Measurements from ENCODE around the gene EFHC1.
"Not testable (repeated sequence)": the region's sequence is repeated elsewhere in the genome, so short reads cannot be mapped to it uniquely, and the experiment has no call there.

The EFHC1 gene

DNA sequence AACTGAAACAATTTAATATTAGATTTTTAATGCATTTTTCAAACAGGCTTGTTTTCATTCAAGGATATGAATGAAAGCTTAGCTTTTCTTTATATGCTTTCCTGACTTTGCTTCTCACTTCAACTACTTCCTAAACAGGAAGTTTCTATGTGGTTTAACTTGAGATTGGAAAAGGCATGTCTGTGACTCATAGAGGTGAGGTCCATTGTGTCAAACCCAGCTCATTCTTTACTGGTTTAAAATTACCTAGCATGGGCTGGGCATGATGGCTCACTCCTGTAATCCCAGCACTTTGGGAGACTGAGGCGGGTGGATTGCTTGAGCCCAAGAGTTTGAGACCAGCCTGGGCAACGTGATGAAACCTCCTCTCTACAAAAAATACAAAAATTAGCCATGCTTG lies 34.4 kb downstream of the EFHC1 start:
- DNase-seq = no peak

DNA sequence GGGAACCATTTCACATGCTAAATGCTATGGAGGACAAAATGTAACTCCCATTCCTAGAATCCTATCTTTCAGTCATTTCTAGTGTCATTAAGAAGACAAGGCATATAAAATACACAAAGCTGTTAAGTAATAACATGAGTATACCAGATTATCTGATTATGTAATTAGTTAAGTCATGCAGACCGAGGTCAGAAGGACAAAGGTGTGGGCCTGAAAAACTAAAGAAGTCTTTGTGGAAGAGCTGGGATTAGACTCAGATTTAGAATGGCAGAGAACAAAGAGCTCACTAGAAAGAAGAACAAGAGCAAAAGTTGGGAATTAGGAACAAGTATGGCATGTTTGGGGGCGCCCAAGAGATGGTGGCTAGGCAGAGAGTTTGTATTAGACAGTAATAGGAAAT lies 37.0 kb downstream of the EFHC1 start:
- DNase-seq = no peak

GRCh38 chr6:52461194-52461593 lies 41.1 kb downstream of the EFHC1 start:
- DNase-seq = not testable (repeated sequence)

DNA sequence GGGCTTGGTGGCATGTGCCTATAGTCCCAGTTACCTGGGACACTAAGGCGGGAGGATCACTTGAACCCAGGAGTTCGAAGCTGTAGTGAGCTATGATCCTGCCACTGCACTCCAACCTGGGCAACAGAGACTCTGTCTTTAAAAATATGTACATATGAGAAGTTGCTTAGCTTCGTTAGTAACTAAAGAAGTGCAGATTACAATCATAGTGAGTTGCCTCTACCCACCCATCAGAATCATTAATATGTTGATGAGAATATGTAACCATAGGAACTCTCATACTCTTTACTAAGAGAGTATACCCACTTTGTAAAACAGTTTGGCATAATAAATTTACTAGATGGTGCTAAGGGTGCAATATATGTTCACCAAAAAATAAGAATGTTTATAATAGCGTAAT lies 54.0 kb downstream of the EFHC1 start:
- DNase-seq = no peak

- no peak for DNase-seq
Observed at GRCh38 chr6:52475307-52475706, 55.2 kb downstream of the EFHC1 start.

DNA sequence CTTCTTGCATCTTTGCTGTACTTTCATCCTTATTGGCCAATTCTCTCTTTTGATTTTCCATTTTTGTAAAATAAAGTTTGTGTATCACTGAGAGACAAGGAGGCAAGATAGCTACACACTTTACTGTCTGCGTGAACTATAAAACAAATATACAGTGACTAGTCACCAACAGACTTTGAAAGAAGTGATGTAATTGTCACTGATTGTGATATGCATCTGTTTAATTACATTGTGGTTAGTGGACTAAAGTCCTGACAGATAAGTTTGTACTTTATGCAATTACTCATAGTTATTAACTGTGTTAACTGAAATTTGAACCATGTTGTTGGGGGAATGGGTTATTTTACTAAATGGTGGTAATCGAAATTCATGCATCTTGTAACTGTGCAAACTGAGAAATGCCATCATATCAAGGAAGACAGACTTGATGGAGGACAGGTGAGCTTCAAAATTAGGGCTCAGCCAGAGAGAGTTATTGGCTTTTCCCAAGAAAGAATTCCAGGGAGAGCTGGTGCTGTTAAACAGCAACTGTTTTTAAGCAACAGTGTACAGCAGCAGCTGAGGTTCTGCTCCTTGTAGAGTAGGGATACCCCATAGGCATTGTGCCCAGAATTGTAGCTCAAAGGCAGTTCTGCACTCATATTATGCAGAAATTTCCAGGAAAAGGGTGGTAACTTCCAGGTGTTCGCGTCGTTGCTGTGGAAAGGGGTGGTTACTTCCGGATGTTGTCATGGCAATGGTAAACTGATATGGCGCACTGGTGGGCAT lies 62.9 kb downstream of the EFHC1 start:
- no peak for DNase-seq

DNA sequence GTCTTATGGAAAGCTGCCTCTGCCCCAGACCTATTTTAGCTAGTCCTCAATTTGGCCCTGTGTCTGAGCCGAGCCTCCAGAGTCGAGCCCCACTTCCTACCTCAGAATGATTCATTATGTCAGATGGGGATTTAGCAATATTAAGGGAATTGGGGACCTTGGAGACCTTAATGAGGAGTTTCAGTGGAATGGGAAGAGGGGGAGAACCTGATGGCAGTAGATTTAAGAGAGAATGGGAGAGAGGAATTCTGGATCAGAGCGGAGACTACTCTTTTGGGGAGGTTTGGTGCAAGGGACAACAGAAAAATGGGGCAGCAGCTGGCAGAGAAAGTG lies 63.5 kb downstream of the EFHC1 start:
- no peak for DNase-seq

- no peak for DNase-seq
Observed at GRCh38 chr6:52489881-52490280, 69.7 kb downstream of the EFHC1 start.

DNA sequence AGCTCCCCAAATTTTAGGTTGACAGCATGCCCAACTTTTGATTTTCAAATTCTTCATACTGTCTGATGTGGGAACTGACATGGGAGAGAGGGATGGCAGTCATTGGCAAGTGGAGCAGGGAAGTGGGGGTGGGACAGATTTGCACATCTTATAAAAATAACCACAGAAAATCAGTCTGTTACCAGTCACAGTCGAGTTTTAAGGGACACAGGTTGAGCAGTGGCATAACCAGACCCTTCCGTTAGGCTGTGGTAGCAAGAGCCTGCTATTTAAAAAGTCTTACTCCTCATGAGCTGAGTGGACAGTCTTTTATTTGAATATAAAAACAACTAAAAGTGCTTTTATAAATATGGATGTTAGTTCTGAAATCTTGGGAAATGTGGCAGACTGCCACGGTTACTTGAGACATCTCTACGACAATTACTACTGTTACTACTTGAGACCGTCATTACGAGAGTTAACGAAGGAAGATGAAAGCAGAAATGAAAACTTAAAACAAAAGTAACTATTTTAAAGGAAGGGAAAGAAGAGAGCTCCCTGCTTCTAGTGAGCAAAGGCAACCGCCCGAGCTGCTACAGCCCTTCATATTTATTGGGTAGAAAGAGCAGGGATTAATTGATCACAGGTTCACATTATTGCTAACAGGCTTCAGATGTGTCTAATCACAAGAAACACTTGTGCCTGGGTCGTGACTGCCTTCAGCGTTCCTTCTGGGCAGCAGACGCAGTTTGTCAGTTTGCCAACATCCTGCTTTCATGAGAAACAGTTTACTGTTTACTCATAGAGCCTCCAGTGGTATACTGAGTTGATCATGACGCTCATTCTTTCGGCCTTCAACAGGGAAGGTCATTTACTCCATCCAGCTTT lies 71.3 kb downstream of the EFHC1 start:
- DNase-seq = no peak

DNA sequence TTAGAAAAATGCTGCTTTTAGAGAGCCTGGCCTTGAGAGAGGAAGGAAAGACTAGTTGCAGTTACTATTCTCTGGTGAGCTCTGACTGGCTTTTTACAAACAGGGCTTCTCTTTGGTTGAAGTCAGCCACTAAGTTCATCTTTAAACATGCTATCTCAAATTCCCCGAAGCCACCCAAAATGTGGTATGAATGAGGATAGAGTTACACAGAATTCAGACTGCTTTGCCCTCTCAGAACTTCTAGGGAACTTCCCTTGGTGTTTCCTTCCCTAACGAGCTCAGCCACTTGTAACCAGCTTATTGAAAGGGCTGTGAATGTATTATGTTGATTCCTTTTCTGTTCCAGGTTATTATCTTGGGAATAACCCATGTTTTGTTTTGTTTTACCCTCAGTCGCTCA lies 73.5 kb downstream of the EFHC1 start:
- no peak for DNase-seq

- DNase-seq = no peak
Observed at GRCh38 chr6:52494298-52495072, 74.3 kb downstream of the EFHC1 start.

DNA sequence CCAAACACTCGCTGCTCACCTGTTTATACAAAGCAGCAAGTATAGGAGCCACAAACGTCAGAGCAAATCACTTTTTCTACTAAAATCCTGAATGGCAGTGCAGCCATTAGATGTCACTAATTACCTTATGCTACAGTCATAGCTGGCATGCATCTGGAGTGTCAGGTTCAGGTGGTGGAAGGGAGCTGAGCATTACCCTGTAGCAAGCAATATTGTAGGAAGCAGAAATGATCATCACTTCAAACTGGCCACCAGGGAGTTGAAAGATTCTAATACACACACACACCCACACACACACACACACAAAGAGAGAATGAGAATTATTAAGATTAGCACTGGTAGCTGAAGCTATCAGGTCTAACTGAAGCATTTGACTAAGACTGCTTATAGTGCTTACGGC lies 75.8 kb downstream of the EFHC1 start:
- DNase-seq = no peak

GRCh38 chr6:52496631-52497030 lies 76.5 kb downstream of the EFHC1 start:
- DNase-seq = no peak

- no peak for DNase-seq
Observed at GRCh38 chr6:52497652-52498408, 77.7 kb downstream of the EFHC1 start.

- DNase-seq = no peak
Observed at GRCh38 chr6:52498538-52499017, 78.4 kb downstream of the EFHC1 start.

GRCh38 chr6:52499026-52499425 lies 78.9 kb downstream of the EFHC1 start:
- no peak for DNase-seq

GRCh38 chr6:52499681-52500236 lies 79.6 kb downstream of the EFHC1 start:
- DNase-seq = no peak

DNA sequence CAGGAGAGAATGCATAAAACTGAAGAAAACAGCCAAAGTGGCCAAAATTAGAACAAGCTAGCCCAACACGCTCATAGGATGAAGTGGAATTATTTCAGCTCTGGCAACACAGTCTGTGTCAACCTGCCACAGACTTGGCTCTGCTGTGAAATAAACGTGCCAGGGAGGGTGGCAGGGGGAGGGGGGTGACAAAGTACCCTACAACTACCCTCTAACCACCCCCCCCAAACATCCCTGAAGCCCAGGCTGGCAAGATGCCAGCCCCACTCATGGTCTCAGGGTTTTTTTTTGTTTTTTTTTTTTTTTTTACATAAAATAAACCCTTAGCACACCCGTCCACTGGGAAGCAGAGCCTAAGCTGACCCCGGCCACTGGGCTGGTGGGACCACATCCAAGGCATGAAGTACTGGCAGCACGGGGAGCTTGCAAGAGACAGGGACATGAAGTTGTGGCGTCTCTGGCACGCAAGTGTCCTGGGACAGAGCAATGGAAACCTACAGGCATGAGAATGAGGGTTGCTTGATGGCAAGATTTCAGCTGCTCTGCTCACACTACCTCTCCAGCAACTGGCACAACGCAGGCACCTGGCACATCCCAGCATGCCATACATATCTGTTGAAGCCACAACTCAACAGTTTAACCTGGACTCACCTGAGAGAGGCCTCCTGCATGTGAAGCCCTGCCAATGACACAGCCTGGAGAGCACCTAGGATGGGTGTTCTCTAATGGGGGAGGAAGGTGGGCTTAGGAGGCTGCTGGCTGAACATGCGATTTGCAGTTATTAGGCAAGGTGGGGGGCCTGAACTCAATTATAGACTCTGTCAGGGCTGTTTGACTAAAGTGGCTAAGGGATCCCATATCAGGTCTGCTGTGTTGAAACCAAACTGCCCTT lies 80.3 kb downstream of the EFHC1 start:
- DNase-seq = no peak

DNA sequence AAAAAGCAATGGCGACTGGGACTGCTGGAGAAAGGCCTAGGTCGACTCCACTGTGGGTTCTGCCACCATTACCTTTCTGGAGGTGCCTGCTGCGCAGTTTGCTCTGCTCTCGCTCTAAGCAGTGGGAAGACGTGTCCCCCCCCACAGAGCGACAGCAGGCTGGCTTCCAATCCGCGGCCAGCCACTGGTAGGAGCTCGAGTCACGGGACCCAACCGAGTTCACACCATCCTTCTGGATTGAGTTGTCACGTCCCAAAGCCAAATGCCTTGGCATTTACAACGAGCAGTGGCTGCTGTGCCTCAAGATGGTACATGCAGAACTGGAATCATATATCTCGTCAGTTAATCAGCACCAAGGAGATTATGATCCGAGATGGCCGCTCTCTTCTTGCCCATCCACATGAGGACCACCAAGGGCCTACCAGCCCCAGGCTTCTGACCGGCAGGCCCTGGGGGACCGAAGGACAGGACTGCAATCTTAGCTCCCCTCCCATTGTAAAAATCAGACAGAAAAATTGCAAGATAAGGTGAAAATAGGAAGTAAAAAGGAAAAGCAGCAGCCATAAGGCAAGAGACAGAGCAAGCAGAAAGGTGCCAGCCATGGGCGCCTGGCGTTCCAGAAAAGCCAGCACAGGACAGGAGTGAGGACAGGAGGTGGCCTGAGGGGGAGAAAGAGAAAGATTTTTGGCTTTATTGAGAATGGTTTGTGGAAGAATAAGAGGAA lies 82.3 kb downstream of the EFHC1 start:
- DNase-seq = no peak

DNA sequence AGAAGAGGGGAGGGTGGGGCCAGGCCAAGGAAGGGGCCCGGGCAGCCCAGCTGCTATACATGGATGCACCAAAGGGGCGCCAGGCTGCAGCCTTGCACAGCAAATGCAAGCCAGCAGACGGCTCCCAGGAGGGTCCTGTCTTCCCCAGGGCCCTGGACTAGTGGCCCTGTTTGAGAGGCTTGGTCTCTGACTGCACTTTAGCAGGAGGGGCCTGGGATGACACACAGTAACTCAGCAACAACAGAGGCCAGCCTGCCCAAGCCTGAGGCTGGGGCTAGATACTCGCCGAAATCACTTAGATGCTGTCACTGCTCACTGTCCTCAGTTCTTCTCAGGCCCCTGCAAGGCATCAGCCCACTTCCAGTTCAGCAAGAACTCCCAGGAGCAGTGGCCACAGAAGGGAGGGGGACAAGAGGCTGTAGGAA lies 83.2 kb downstream of the EFHC1 start:
- DNase-seq = no peak
